ENCODE measurements around the gene FARS2.

The FARS2 gene

GRCh38 chr6:5660772-5661171, 399.5 kb downstream of the FARS2 start:
- H3K27me3 ChIP-seq (ENCODE audit: insufficient read depth, low read length) = no peaks in the 10 kb centered on the region
- no peak overlapping the region for H4K8ac ChIP-seq (ENCODE audit: low read depth, low read length)
- H3K9me3 ChIP-seq (ENCODE audit: insufficient read depth, low read depth, low read length) = no peaks in the 10 kb centered on the region
- no CpG with 5 or more reads among the region's 5 CpGs for WGBS (ENCODE audit: extremely low coverage, insufficient coverage, insufficient read length)
- no peak overlapping the region for H3K9ac ChIP-seq (ENCODE audit: low read length)
- peaks cover 2% of the 10 kb centered on the region for H3K79me1 ChIP-seq (ENCODE audit: low read length)
- no peak overlapping the region for H3K14ac ChIP-seq (ENCODE audit: low read length)
- H2BK5ac ChIP-seq (ENCODE audit: low read depth, low read length, poor library complexity) = no peak overlapping the region
- H2AK5ac ChIP-seq (ENCODE audit: low read length) = no peak overlapping the region
- peaks cover 6 to 7% of the 10 kb centered on the region in 2 experiments for H3K4me1 ChIP-seq (ENCODE audit: control insufficient read depth in 1 of 2, insufficient read depth in 2 of 2, low read length in 2 of 2)
- no peak overlapping the region for H4K12ac ChIP-seq (ENCODE audit: low read depth, low read length)
- H3K4me3 ChIP-seq (ENCODE audit: low read depth, low read length) = no peak overlapping the region
- no peak overlapping the region for H2BK120ac ChIP-seq (ENCODE audit: insufficient read depth, low read length, poor library complexity)
- no peak overlapping the region for H3K4me2 ChIP-seq (ENCODE audit: low read length)
- no peaks in the 10 kb centered on the region for H3K36me3 ChIP-seq (ENCODE audit: control insufficient read depth in 1 of 2, insufficient read depth in 2 of 2, low read length in 2 of 2)
- no peak overlapping the region for H2AFZ ChIP-seq (ENCODE audit: insufficient read depth, low read length, poor library complexity)
- H2BK12ac ChIP-seq (ENCODE audit: low read length) = peak overlapping the region; percentile 39
- H4K91ac ChIP-seq (ENCODE audit: low read depth, low read length) = no peak overlapping the region
- H3K4ac ChIP-seq (ENCODE audit: low read depth, low read length) = no peak overlapping the region
- no peak for DNase-seq
- no peak overlapping the region for H3K27ac ChIP-seq (ENCODE audit: low read depth, low read length)
- no peak overlapping the region for H3K23ac ChIP-seq (ENCODE audit: low read length)
- H3K79me2 ChIP-seq (ENCODE audit: control insufficient read depth, insufficient read depth, low read length, poor library complexity) = no peaks in the 10 kb centered on the region
- H3K18ac ChIP-seq (ENCODE audit: low read length) = no peak overlapping the region

GRCh38 chr6:5662797-5663196, 401.5 kb downstream of the FARS2 start:
- no peak overlapping the region for H2BK120ac ChIP-seq (ENCODE audit: insufficient read depth, low read length, poor library complexity)
- no CpG with 5 or more reads among the region's 3 CpGs for WGBS (ENCODE audit: extremely low coverage, insufficient coverage, insufficient read length)
- H3K9ac ChIP-seq (ENCODE audit: low read length) = no peak overlapping the region
- H3K14ac ChIP-seq (ENCODE audit: low read length) = no peak overlapping the region
- H2BK12ac ChIP-seq (ENCODE audit: low read length) = no peak overlapping the region
- DNase-seq = no peak
- no peak overlapping the region for H3K18ac ChIP-seq (ENCODE audit: low read length)
- H3K23ac ChIP-seq (ENCODE audit: low read length) = no peak overlapping the region
- no peaks in the 10 kb centered on the region for H3K36me3 ChIP-seq (ENCODE audit: control insufficient read depth in 1 of 2, insufficient read depth in 2 of 2, low read length in 2 of 2)
- H3K79me2 ChIP-seq (ENCODE audit: control insufficient read depth, insufficient read depth, low read length, poor library complexity) = no peaks in the 10 kb centered on the region
- H3K4ac ChIP-seq (ENCODE audit: low read depth, low read length) = no peak overlapping the region
- H2AFZ ChIP-seq (ENCODE audit: insufficient read depth, low read length, poor library complexity) = no peak overlapping the region
- peaks cover 6 to 7% of the 10 kb centered on the region in 2 experiments for H3K4me1 ChIP-seq (ENCODE audit: control insufficient read depth in 1 of 2, insufficient read depth in 2 of 2, low read length in 2 of 2)
- no peak overlapping the region for H3K4me3 ChIP-seq (ENCODE audit: low read depth, low read length)
- H4K12ac ChIP-seq (ENCODE audit: low read depth, low read length) = no peak overlapping the region
- no peak overlapping the region for H3K27ac ChIP-seq (ENCODE audit: low read depth, low read length)
- no peak overlapping the region for H3K4me2 ChIP-seq (ENCODE audit: low read length)
- H3K27me3 ChIP-seq (ENCODE audit: insufficient read depth, low read length) = no peaks in the 10 kb centered on the region
- H3K79me1 ChIP-seq (ENCODE audit: low read length) = peaks cover 2% of the 10 kb centered on the region
- no peaks in the 10 kb centered on the region for H3K9me3 ChIP-seq (ENCODE audit: insufficient read depth, low read depth, low read length)
- H2BK5ac ChIP-seq (ENCODE audit: low read depth, low read length, poor library complexity) = no peak overlapping the region
- H2AK5ac ChIP-seq (ENCODE audit: low read length) = no peak overlapping the region
- no peak overlapping the region for H4K8ac ChIP-seq (ENCODE audit: low read depth, low read length)
- H4K91ac ChIP-seq (ENCODE audit: low read depth, low read length) = no peak overlapping the region

- no peak overlapping the region for H3K9ac ChIP-seq (ENCODE audit: low read length)
- no CpG with 5 or more reads among the region's 4 CpGs for WGBS (ENCODE audit: extremely low coverage, insufficient coverage, insufficient read length)
- H2BK12ac ChIP-seq (ENCODE audit: low read length) = no peak overlapping the region
These were observed 401.9 kb downstream of the FARS2 start for GRCh38 chr6:5663259-5663658.

GRCh38 chr6:5663739-5664138, 402.4 kb downstream of the FARS2 start:
- no peak overlapping the region for H2AFZ ChIP-seq (ENCODE audit: insufficient read depth, low read length, poor library complexity)
- peak overlapping the region; percentile 18 for H3K27ac ChIP-seq (ENCODE audit: low read depth, low read length)

More at GRCh38 chr6:5663259-5663658, 401.9 kb downstream of the FARS2 start:
- Histone ChIP-seq H4K12ac (ENCODE audit: low read depth, low read length) (no peak overlapping the region), H3K18ac (ENCODE audit: low read length) (no peak overlapping the region), H3K4ac (ENCODE audit: low read depth, low read length) (no peak overlapping the region), H3K79me1 (ENCODE audit: low read length) (peaks cover 2% of the 10 kb centered on the region), H3K14ac (ENCODE audit: low read length) (no peak overlapping the region), H2AFZ (ENCODE audit: insufficient read depth, low read length, poor library complexity) (no peak overlapping the region), H3K27ac (ENCODE audit: low read depth, low read length) (peak overlapping the region; percentile 18), H3K9me3 (ENCODE audit: insufficient read depth, low read depth, low read length) (no peaks in the 10 kb centered on the region), H2BK120ac (ENCODE audit: insufficient read depth, low read length, poor library complexity) (no peak overlapping the region), H3K23ac (ENCODE audit: low read length) (no peak overlapping the region), H4K8ac (ENCODE audit: low read depth, low read length) (no peak overlapping the region), H3K27me3 (ENCODE audit: insufficient read depth, low read length) (no peaks in the 10 kb centered on the region), H3K4me2 (ENCODE audit: low read length) (no peak overlapping the region), H3K4me3 (ENCODE audit: low read depth, low read length) (no peak overlapping the region), H4K91ac (ENCODE audit: low read depth, low read length) (no peak overlapping the region), H2BK5ac (ENCODE audit: low read depth, low read length, poor library complexity) (no peak overlapping the region), H3K79me2 (ENCODE audit: control insufficient read depth, insufficient read depth, low read length, poor library complexity) (no peaks in the 10 kb centered on the region), H2AK5ac (ENCODE audit: low read length) (no peak overlapping the region), H3K4me1 (ENCODE audit: control insufficient read depth in 1 of 2, insufficient read depth in 2 of 2, low read length in 2 of 2) (peaks cover 6 to 7% of the 10 kb centered on the region in 2 experiments), H3K36me3 (ENCODE audit: control insufficient read depth in 1 of 2, insufficient read depth in 2 of 2, low read length in 2 of 2) (no peaks in the 10 kb centered on the region)
- DNase-seq = no peak

More at GRCh38 chr6:5663739-5664138, 402.4 kb downstream of the FARS2 start:
- H3K27me3 ChIP-seq (ENCODE audit: insufficient read depth, low read length) = no peaks in the 10 kb centered on the region
- H3K4me1 ChIP-seq (ENCODE audit: control insufficient read depth in 1 of 2, insufficient read depth in 2 of 2, low read length in 2 of 2) = peaks cover 6 to 7% of the 10 kb centered on the region in 2 experiments
- H2BK120ac ChIP-seq (ENCODE audit: insufficient read depth, low read length, poor library complexity) = no peak overlapping the region
- no peak overlapping the region for H3K9ac ChIP-seq (ENCODE audit: low read length)
- H3K23ac ChIP-seq (ENCODE audit: low read length) = no peak overlapping the region
- no peaks in the 10 kb centered on the region for H3K36me3 ChIP-seq (ENCODE audit: control insufficient read depth in 1 of 2, insufficient read depth in 2 of 2, low read length in 2 of 2)
- no peak overlapping the region for H2BK5ac ChIP-seq (ENCODE audit: low read depth, low read length, poor library complexity)
- H4K91ac ChIP-seq (ENCODE audit: low read depth, low read length) = no peak overlapping the region
- no peak for DNase-seq
- H4K12ac ChIP-seq (ENCODE audit: low read depth, low read length) = no peak overlapping the region
- H3K4me2 ChIP-seq (ENCODE audit: low read length) = no peak overlapping the region
- H3K4ac ChIP-seq (ENCODE audit: low read depth, low read length) = no peak overlapping the region
- no peak overlapping the region for H3K14ac ChIP-seq (ENCODE audit: low read length)
- WGBS (ENCODE audit: extremely low coverage, insufficient coverage, insufficient read length) = no CpG with 5 or more reads among the region's 2 CpGs
- peaks cover 2% of the 10 kb centered on the region for H3K79me1 ChIP-seq (ENCODE audit: low read length)
- no peak overlapping the region for H3K4me3 ChIP-seq (ENCODE audit: low read depth, low read length)
- H3K9me3 ChIP-seq (ENCODE audit: insufficient read depth, low read depth, low read length) = no peaks in the 10 kb centered on the region
- H2AK5ac ChIP-seq (ENCODE audit: low read length) = no peak overlapping the region
- H3K79me2 ChIP-seq (ENCODE audit: control insufficient read depth, insufficient read depth, low read length, poor library complexity) = no peaks in the 10 kb centered on the region
- no peak overlapping the region for H2BK12ac ChIP-seq (ENCODE audit: low read length)
- H3K18ac ChIP-seq (ENCODE audit: low read length) = no peak overlapping the region
- no peak overlapping the region for H4K8ac ChIP-seq (ENCODE audit: low read depth, low read length)
